Measurements from ENCODE around the gene ARSB.
A peak's percentile ranks its signal among the peaks of the same experiment; 100 is the strongest.

ARSB gene

DNA sequence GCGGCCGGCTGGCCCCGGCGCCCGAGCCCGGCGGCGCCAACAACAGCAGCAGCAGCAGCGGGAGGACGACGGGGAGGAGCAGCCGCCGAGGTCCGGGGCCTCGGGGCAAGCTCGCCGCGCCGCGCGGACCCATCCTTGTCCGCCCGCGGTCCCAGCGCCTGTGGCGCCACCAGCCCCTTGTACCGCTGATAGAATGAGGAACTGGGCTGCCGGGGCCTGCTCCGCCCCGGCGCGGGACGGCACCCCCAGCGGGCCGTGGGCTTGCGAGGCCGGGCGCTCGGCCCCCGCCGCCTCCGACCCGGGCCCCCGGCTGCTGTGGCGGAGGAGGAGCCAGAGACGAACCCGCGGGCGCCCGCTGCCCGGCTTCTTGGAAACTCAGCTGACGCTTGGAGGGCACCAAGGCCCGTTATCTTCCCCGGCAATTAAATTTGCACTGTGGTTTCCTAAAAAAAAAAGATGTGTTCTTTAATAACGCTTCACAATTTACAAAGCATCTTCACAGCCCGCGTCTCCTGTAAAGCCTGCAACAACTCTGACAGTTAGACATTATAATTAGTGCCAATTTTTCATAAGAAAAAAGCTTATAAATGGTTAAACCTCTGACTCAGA lies at the start of gene ARSB:
ARSB (minus strand) TSS at position 195 of the 609 bp plus-strand sequence; CDS start at position 133, 62 bp downstream.
- peak within 1 kb of the TSS; percentile 68 for H3K4me3 ChIP-seq (ENCODE audit: low read depth, low read length)
- no peak for DNase-seq (ENCODE audit: low read depth)

DNA sequence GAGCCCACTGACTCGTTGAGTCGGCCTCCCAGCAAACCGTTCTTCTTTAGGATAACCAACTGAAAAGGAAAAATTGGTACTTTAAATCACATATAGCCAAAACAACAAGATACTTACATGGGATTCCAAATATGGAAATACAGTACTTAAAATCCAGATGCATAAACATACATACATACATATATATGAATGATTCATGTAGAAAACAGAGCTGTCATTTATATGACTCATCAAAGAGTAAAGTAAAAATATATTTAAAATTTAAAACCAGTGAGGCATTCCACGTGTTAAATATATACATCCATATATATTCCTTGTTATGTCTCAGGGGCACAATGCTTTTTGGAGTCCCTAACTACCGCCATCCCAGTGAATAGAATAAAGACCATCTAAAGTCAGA lies 47.7 kb upstream of the ARSB start:
- no peak for DNase-seq (ENCODE audit: low read depth)

DNA sequence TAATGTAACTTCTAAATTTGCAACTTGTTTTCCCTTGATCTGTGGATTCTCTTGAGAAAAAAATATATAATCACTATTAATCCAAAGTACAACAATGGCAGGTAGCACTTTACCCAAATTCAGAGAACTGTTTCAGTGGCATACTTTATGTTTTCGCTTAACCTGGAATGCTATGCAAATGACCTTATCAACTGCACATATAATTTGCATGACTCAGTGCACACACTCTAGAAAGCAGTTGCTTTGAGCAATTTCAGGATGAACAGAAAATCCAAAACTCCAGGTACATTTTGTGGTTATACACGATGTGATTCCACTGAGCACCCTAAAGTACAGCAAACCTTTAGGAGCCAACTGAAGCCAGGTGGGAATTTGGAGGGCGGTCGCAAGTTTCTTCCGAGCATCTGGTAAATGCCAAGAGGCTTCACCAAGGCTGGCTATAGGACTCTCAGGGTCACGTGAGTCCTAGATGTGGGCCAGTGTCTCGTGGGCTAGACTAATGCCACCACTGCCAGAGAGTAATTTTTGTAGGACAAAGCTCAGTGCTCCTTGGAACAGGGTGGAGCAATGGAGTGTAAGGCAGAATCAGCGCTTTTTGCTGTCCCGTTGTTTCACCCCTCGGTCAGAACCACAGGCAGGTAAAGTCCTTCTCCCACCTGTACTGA lies 47.1 kb upstream of the ARSB start:
- no peak overlapping the region for H3K4me3 ChIP-seq (ENCODE audit: low read depth, low read length)
- no peak for DNase-seq (ENCODE audit: low read depth)

More for the DNA sequence above, 47.7 kb upstream of the ARSB start:
- H3K4me3 ChIP-seq (ENCODE audit: low read depth, low read length): no peak overlapping the region

DNA sequence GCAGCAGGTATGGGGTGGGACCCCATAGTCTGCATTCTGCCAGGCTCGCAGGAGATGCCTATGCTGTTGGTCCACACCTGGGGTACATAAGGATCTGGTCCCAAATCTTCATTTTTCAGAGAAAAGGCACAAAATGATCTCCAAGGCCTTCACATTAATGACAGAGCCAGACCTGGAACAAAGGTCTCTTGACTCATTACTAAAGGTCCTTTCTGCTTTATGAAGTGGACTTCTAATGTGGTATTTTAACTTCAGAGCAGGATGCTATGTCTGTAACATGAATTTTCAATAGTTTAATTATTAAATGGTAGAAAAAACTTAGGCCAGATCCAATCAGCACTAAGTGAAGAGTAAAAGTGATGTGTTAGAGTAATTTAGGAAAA lies 46.4 kb upstream of the ARSB start:
- no peak overlapping the region for H3K4me3 ChIP-seq (ENCODE audit: low read depth, low read length)
- no peak for DNase-seq (ENCODE audit: low read depth)

DNA sequence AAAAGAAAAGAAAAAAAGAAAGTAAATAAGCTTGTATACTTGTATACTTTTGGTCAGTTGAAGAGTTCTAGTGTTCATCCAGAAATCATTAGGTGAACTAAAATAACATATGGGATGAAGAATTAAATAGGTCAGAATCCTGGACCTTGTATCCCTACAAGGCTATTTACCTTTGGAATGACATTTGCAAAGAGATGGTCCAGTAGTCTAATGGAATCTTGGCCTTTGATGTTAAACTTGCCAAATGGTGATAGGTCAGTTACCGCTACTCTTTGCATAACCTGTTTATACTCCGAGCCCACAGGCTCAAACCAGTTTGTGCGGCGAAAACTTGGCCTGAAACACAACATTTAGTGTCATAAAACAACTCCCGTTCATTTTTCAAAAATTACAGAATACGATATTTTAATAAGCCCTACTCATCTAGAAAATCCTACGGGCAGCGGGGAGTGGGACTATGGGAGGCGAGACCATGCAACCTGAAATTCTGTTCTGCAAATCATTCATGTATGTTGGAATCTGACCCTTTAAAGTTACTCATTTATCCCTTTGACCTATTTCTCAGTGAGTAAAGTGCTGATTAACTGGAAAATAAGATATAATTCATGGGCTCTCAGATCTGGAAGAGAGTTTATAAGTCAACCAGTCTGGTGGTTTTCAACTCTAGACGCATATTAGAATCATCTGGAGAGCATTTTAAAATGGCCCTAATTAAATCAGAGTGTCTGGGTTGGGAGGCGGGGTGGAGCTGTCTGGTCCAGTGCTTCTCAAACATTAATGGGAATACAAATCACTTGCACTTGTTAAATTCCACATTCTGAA lies 45.8 kb upstream of the ARSB start:
- no peak overlapping the region for H3K4me3 ChIP-seq (ENCODE audit: low read depth, low read length)
- no peak for DNase-seq (ENCODE audit: low read depth)

DNA sequence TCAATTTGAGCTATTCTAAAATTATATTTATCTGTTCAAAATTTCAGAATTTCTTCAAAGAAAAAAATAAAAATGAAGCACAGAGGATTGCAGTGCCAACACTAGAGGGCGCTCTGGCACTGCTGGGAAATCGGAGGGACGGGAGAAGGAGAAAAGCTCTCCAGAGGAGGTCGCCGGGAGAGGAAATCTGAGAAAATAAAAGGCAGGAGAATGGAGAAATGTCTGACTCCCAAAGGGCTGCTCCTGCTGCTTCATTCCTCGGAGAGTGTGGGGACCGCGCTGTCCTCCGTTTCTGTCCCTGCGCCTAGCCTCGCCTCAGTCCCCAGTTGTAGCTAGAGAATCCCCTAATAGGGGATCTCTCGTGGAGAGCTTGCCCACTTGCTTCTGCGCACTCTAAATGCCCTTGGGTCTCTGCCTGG lies 40.0 kb upstream of the ARSB start:
- H3K4me3 ChIP-seq (ENCODE audit: low read depth, low read length): peak overlapping the region; percentile 27
- peak; percentile 18 for DNase-seq (ENCODE audit: low read depth)

DNA sequence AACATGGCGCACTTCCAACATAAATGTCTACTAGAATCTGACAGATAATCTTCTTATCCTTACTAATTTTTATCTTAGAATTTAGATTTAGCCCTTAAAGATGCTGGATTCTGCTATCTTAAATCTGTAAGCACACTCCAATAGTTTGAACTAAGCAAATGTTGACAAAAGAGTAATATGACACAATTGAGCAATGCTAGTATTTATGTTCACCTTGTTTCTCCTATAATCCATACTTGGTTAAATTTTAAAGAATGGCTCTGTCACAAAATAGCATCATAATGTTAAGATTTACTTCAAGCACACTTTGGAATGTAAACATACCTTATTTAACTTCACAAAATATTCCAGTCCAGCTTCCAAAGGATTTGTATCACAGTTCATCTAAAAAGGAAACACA lies 38.8 kb upstream of the ARSB start:
- no peak overlapping the region for H3K4me3 ChIP-seq (ENCODE audit: low read depth, low read length)
- DNase-seq (ENCODE audit: low read depth): no peak

DNA sequence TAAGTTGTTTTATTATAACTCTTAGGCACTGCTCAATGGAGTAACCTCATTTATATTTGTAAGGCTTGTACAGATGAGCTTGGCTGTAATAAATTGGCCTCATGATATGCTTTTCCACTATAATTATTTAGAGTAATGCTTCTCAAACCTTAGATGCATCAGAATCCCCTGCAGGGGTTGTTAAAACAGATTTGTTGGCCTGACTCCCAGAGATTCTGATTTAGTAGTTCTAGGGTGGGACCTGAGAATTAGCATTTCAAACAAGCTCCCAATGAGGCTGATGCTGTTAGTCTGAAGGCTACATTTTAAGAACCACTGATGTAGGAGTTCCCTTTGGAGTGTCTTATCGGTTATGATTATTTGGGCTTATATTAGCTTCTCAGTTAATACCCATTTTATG lies 38.2 kb upstream of the ARSB start:
- H3K4me3 ChIP-seq (ENCODE audit: low read depth, low read length): no peak overlapping the region
- no peak for DNase-seq (ENCODE audit: low read depth)

DNA sequence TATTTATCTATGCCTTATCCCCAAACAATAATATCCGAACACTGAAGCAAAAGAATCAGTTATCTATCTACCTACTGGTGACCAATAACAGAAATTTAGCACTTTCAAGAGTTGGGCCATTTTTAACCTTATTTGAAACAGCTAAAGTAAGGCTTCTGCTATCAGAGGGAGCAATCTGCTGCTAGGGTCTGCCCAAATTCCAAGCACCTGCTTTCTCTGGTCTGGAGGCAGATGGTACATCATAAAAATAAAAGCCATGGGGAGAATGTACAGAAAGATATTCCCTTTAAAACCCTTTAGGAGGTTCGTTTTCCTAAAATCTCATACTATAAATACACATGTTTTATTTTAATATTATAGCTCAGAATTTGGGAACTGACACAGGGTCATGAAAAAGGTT lies 37.7 kb upstream of the ARSB start:
- no peak for DNase-seq (ENCODE audit: low read depth)
- H3K4me3 ChIP-seq (ENCODE audit: low read depth, low read length): no peak overlapping the region

DNA sequence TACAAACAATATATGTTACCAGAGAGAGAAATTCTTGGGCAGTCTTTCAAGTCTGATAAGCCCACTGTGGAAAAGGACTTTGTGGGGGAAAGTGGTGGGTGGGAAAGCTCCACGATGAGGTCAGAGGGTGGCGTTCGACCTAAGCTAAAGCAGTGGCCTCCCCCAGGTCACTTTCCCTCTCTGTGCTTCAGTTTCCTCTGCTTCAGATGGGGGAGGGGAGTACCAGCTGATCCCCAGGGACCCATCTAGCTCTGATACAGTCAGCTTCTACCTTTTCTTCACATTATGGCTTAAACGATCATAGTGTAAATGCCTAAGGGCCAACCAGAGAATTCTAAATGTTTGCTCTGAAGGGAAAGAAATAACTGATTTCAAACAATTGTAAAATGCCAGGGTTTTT lies 36.6 kb upstream of the ARSB start:
- DNase-seq (ENCODE audit: low read depth): no peak
- no peak overlapping the region for H3K4me3 ChIP-seq (ENCODE audit: low read depth, low read length)

DNA sequence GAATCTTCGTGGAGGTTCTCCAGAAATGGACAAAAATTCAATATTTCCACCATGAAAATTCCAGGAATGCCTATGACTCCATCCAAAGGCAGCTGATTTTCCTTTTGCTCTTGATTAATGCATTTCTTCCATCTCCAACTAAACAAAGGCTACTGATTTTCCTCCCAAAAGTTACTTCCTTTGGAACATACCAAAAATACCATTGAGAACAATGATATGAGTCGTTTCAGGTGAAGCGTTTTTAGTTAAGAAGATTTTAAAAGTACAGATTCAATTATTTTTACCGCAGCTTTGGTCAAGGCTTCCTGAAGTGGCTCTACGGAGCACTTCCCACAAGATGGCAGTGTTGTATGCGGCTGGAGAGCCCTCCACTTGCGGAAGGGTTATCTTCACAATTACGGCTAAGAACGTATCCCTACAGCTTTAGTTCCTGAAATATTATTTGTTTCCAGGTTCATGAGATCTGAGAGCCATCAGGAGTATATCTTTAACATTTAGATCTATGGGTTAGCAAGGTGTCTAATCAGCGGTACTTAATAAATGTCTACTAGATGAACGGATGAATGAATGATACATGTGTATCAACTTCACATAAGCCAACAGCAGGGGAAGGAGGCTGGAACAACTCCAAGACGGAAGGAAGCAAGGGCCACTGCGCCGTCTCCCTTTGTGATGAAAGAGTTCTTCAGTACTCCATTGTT lies 35.9 kb upstream of the ARSB start:
- DNase-seq (ENCODE audit: low read depth): peak; percentile 33
- no peak overlapping the region for H3K4me3 ChIP-seq (ENCODE audit: low read depth, low read length)

DNA sequence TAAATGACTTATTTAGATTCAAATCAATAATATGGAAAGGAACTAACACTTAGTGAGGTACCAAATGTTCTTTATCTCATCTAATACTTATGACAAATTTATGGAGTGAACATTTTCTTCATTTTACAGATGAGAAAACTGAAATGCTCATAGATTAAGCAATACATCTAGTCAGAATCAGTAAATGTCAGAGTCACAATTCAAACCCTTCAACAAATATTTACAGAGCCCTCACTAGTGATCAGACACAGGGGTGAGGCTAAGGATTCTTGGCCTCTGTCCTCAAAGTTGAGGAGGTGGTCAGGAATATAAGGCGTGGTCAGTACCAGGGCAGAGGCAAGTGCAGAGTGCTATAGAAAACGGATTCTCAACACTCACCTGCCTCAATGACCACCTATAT lies 29.5 kb upstream of the ARSB start:
- no peak for DNase-seq (ENCODE audit: low read depth)

DNA sequence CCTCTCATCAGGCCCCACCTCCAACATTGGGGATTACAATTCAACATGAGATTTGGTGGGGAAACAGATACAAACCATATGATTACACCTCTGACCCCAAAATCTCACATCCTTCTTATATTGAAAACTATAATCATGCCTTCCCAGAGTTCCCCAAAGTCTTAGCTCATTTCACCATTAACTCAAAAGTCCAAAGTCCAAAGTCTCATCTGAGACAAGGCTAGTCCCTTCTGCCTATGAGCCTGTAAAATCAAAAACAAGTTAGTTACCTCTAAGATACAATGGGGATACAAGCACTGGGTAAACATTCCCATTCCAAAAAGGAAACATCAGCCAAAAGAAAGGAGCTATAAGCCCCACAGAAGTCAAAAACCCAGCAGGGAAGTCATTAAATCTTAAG lies 26.8 kb upstream of the ARSB start:
- no peak for DNase-seq (ENCODE audit: low read depth)
- no peak overlapping the region for H3K4me3 ChIP-seq (ENCODE audit: low read depth, low read length)

More for the DNA sequence above, 29.5 kb upstream of the ARSB start:
- no peak overlapping the region for H3K4me3 ChIP-seq (ENCODE audit: low read depth, low read length)

DNA sequence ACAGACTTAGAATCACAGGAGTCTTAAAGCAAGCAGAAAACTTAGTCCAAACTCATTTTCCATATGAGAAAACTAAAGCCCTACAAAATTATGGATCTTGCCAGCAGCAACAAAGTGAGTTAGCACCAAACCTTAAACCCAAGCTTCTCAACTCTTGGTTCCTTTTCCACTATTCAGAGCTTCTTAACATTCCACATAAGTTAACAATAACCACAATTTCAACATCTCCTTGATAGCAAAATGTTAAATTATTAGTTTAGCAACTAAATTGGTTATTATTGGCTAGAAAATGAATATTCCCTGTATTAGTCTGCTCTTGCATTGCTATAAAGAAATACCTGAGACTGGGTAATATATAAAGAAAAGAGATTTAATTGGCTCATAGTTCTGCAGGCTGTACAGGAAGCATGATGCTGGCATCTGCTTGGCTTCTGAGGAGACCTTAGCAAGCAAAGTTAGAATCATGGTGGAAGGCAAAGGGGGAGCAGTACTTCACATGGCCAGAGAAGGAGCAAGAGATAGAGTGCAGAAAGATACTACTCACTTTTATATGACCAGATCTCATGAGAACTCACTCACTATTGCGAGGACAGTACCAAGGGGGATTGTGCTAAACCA lies 26.2 kb upstream of the ARSB start:
- DNase-seq (ENCODE audit: low read depth): no peak
- H3K4me3 ChIP-seq (ENCODE audit: low read depth, low read length): no peak overlapping the region

DNA sequence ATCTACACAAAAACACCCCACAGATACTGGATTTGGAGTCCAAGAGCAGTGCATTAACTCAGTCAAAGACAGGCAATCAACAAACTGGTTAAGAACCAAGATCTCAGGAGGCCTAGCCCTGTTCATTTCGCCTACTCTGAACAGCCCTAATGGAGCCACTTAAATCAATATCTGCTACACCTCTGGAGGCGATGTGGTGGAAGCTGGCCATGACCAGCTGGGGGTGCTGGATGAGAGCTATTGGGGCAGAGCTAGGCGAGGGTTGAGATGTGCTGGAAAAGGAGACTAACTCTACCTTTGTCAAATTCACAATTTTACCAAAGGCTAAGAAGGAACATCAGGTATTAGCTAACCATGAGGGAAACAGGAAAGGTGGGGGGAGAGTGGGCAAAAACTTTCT lies 23.3 kb upstream of the ARSB start:
- H3K4me3 ChIP-seq (ENCODE audit: low read depth, low read length): no peak overlapping the region
- no peak for DNase-seq (ENCODE audit: low read depth)

DNA sequence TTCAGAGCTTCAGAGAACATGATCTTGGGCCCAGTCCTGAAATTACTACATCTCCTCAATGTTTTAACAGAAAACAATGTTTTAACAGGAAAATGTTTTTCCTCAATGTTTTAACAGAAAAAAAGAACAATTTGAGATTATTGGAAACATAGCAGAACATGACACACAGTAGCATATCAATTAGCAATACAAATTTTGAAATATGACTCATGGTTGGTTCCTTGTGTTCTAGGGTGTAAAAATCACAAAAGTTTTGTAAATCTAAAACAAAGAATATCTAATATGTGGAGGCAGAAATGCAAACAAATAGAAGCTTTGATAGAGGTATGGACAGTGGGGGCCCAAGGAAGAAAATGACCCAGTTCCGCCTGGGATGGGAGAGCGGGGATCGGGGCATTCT lies 22.8 kb upstream of the ARSB start:
- DNase-seq (ENCODE audit: low read depth): no peak

DNA sequence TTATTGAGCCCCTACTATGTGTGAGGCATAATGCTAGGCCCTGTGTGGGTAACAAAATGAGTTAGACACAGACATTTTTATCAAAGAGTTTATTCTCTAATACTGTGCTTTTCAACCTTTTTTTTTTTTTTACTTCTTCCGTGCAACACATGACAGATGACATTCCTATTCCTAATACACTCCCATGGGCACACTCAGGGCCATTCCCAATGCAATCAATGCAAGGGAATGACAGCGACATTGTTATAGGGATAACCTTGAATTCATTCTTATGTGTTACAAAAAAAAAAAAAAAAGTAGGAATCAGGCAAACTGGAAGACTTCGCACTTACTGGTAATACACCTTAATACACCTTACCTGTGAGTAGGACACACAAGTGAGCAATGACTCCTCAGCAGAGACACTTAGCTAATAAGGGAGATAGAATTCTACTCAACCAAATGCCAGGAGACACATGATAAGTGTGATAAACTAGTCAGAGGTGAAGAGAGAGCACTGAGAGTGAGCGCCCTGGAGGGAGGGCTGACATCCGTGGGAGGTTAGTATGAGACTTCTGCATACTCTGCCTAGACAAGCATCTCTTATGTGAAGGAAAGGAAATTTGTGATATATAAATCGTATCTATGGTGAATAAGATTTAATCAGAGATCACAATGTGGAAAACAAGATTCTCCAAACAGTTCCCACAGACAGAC lies 21.0 kb upstream of the ARSB start:
- DNase-seq (ENCODE audit: low read depth): no peak
- H3K4me3 ChIP-seq (ENCODE audit: low read depth, low read length): no peak overlapping the region

More for the DNA sequence above, 22.8 kb upstream of the ARSB start:
- no peak overlapping the region for H3K4me3 ChIP-seq (ENCODE audit: low read depth, low read length)

DNA sequence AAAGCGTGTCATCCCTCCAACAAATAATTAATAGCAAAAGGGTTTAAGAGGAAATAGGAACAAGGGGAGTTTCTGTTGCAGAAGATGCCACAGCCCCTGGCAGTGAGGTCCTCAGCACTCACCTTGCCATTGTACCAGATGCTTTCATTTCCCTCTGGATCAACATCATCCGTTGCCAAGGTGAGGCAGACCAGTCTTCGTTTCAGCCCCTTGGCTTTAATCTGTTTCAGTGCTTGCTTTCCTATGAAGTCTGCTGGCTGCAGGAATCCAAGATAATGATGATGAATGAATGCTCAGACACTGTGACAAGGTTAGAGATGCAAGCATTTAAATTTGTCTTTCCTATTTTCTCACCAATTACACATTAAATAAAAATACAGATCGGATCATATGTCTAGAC lies 20.0 kb upstream of the ARSB start:
- no peak for DNase-seq (ENCODE audit: low read depth)
- no peak overlapping the region for H3K4me3 ChIP-seq (ENCODE audit: low read depth, low read length)

DNA sequence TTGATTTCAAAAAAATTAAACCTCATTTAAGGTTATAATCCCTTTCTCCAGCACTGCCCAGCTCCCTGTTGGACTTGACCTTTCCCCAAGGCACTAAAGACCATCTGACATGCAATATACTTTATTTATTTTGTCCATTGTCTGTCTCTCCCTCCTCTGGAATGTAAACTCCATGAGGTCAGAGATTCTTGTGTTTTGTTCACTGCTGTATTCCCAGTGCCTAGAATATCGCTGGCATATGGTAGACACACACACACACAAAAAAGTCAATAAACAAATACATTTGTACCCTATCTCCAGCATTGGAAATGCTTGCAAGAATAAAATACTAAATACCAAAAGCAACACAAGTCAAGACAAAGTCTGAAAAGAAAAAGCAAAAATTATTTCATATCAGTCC lies 17.3 kb upstream of the ARSB start:
- no peak for DNase-seq (ENCODE audit: low read depth)

More for the DNA sequence above, 17.3 kb upstream of the ARSB start:
- no peak overlapping the region for H3K4me3 ChIP-seq (ENCODE audit: low read depth, low read length)

Data from skeletal muscle cell (primary cell).